Right lobe of liver (tissue), 6 donors: ENCODE data around the gene GARIN6. TPM values are rescaled to one million over a fixed set of nuclear protein-coding genes. Genes with fewer than 3 reads are reported as not detected.

ENCODE experiments used
- ATAC-seq, 4 donors: fragments of 200-7000 bp; cut with Tn5 transposase; one replicate each; pipeline ENCODE4 v1.9.1; 2020; ENCODE audit warnings: mild to moderate bottlenecking in 4 of 4, moderate library complexity in 4 of 4
- DNase-seq, 3 donors: peaks; one replicate each; pipeline ENCODE4 v3.0.0-alpha.2; 2020
- H3K27ac ChIP-seq, 3 donors: fragments of 200-600 bp; one replicate each; pipeline ENCODE4 v1.8.0; 2022
- H3K27me3 ChIP-seq, 2 donors: fragments of 200-600 bp; one replicate each; pipeline ENCODE4 v1.8.0; 2022
- H3K36me3 ChIP-seq, 4 donors: fragments of 200-600 bp; sonication (generic) in 1 of 4; one replicate each; pipeline versions ENCODE4 v1.5.1 to v1.8.0; 2017 to 2022; ENCODE audit warnings: control low read depth in 1 of 4
- H3K4me1 ChIP-seq, 4 donors: fragments of 200-600 bp; sonication (generic) in 1 of 4; one replicate each; pipeline versions ENCODE4 v1.5.1 to v1.8.0; 2017 to 2022; ENCODE audit warnings: control low read depth in 1 of 4
- H3K4me3 ChIP-seq, 3 donors: fragments of 200-600 bp; one replicate each; pipeline ENCODE4 v1.8.0; 2022
- H3K9me3 ChIP-seq, 4 donors: fragments of 200-600 bp; sonication (generic) in 1 of 4; one replicate each; pipeline versions ENCODE4 v1.5.1 to v1.8.0; 2017 to 2022; ENCODE audit warnings: control low read depth in 1 of 4
- CTCF ChIP-seq, 4 donors: fragments of 200-600 bp in 3 of 4; fragments of 450-650 bp in 1 of 4; IDR thresholded peaks; one replicate each; pipeline versions ENCODE4 v1.5.1 to v1.8.0; 2016 to 2022; ENCODE audit warnings: antibody characterized with exemption in 4 of 4, mild to moderate bottlenecking in 2 of 4
- POLR2A ChIP-seq: fragments of 450-650 bp; IDR thresholded peaks from one replicate; pipeline ENCODE4 v1.6.1; 2017; ENCODE audit warnings: antibody characterized with exemption, mild to moderate bottlenecking
- whole genome bisulfite sequencing: methylation state at CpG from one replicate; pipeline ENCODE4 v1.1.6; 2018; ENCODE audit warnings: low coverage, low lambda C conversion rate; ENCODE audit not compliant: insufficient coverage; ENCODE audit errors: missing lambda C conversion rate; 5-methylcytosine and 5-hydroxymethylcytosine counted together
- intact Hi-C, 2 donors: fragments of 100-400 bp; cut with DNase I; formaldehyde crosslinking; loops; one replicate each; pipeline versions ENCODE4 v1.11.2 to v1.14.1; 2022
- long read RNA-seq: library from polyadenylated mRNA; unstranded; transcript quantifications from one replicate; pipeline ENCODE4 v2.0.0, GENCODE V29; 2019
- total RNA-seq, 6 experiments: library from RNA; depleted of rRNA in 2 of 6; stranded (reverse); fragments of >200 nt in 2 of 6; fragmentation: NEBNext Ultra II Directional in 3 of 6; extraction: Animal tissue kit (Norgen Biotek cat#: 25700) in 3 of 6; gene quantifications; one replicate each; pipeline versions ENCODE4 v1.1.0 to v1.2.4, GENCODE V29; 2016 to 2023
- donor health status: DM: no; HTN: yes; CAD: no.
- donor health status: DM: no; HTN: no; CAD: no.
- donor health status: DM: no; HTN: no; CAD: no.
- donor health status: DM: no; HTN: yes; CAD: no.
- donor health status: DM: no; HTN: yes; CAD: no.

The GARIN6 gene
- not detected for total RNA-seq
- long read RNA-seq, result 0 reads

GRCh38 chr12:99647453-99647852 lies at the start of gene GARIN6:
TSS of gene GARIN6 (plus strand) at chr12:99647753. CDS start at chr12:99648175, 422 bp downstream.
- intact Hi-C loops, result no loop called here
- H3K9me3 ChIP-seq, result no peaks in the 10 kb centered on the region
- TF ChIP-seq CTCF (IDR thresholded peaks at IDR 0.05) (no peak), POLR2A (no peak)
- H3K4me3 ChIP-seq, result no peak within 1 kb of the TSS
- no peak for DNase-seq
- ATAC-seq, result no peak
- no peak within 1 kb of the TSS for H3K27ac ChIP-seq
- WGBS, result 64% methylated on average over 4 of the region's 4 CpGs
- H3K27me3 ChIP-seq, result no peaks in the 10 kb centered on the region
- H3K36me3 ChIP-seq, result no peaks in the 10 kb centered on the region
- no peaks in the 10 kb centered on the region for H3K4me1 ChIP-seq

DNA sequence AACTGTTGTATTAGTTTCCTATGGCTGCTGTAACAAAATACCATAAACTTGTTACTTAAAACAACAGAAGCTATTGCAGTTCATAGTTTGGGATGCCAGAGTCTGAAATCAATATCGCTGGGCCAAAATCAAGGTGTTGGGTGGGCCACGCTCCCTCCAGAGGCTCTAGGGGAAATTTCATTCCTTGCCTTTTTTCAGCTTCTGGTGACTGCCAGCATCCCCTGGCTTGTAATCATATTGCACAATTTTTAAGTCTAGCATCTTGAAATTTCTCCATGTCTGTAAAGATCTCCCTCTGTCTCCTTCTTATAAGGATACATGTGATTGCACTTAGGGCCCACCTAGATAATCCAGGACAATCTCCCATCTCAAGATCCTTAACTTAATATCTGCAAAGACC lies 48.8 kb upstream of the GARIN6 start:
- Histone ChIP-seq H3K4me3 (no peak overlapping the region), H3K36me3 (no peaks in the 10 kb centered on the region), H3K27ac (no peak overlapping the region), H3K27me3 (no peaks in the 10 kb centered on the region), H3K9me3 (no peaks in the 10 kb centered on the region), H3K4me1 (no peaks in the 10 kb centered on the region)
- DNase-seq (no peak), ATAC-seq (no peak)
- 47% methylated on average over 2 of the region's 2 CpGs for whole genome bisulfite sequencing
- TF ChIP-seq POLR2A (no peak), CTCF (IDR thresholded peaks at IDR 0.05) (no peak)
- intact Hi-C loops, result no loop called here

GRCh38 chr12:99600388-99600787 lies 47.2 kb upstream of the GARIN6 start:
- no peak for DNase-seq
- H3K4me3 ChIP-seq, result no peak overlapping the region
- no peaks in the 10 kb centered on the region for H3K4me1 ChIP-seq
- no peaks in the 10 kb centered on the region for H3K27me3 ChIP-seq
- no peaks in the 10 kb centered on the region for H3K36me3 ChIP-seq
- WGBS, result 38% methylated on average over 5 of the region's 5 CpGs
- no peak for TF ChIP-seq CTCF (IDR thresholded peaks at IDR 0.05)
- TF ChIP-seq POLR2A, result no peak
- H3K27ac ChIP-seq, result no peak overlapping the region
- no peaks in the 10 kb centered on the region for H3K9me3 ChIP-seq
- no peak for ATAC-seq
- intact Hi-C loops, result no loop called here

DNA sequence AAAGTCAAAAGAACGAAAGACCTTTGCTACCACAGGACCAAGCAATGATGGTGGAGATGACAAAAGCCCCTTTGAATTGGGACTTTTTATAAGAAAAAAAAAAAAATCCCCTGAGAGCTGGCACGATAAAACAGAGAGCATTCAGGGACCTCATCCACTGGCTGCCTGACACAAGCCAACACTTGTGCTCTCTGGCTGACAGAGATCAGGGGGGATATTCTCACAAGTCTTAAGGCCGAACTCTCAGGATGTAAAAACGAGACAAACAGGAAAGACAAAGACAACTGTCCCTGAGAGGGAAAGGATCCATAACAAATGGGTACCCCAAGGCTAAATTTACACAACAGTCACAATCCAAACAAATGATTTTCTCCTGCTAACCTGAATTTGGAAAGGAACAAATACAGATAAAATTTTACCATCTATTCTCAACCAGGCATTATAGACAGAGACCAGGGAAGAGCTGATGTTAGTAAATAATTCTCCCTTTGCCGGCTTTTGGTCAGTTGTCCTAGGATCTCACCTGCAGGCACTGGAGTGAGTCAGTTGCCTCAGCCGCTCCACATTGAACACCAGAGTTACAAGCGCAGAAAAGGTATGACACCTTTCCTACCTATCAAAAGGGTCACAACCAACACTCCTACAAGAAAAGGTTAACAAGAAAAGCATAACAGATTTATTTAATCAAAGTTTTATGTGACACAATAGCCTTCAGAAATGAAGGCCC lies 37.9 kb upstream of the GARIN6 start:
- Histone ChIP-seq H3K4me3 (no peak overlapping the region), H3K27me3 (no peaks in the 10 kb centered on the region), H3K27ac (no peak overlapping the region), H3K9me3 (no peaks in the 10 kb centered on the region), H3K4me1 (no peaks in the 10 kb centered on the region), H3K36me3 (no peaks in the 10 kb centered on the region)
- WGBS, result 40% methylated on average over 7 of the region's 7 CpGs
- intact Hi-C loops, result no loop called here
- TF ChIP-seq CTCF (IDR thresholded peaks at IDR 0.05) (no peak), POLR2A (no peak)
- no peak for DNase-seq
- no peak for ATAC-seq
